Stimulated activated CD4-positive, alpha-beta T cell treated with anti-CD3 and anti-CD28 coated beads, Interleukin-1b, Interleukin-23, amount 100 ng/mL, for 4 hours (primary cell): ENCODE results near the gene ADGRG3.
A peak's percentile ranks its signal among the peaks of the same experiment; 100 is the strongest.
"Not testable (repeated sequence)": the region's sequence is repeated elsewhere in the genome, so short reads cannot be mapped to it uniquely, and the experiment has no call there.

Source experiments
- DNase-seq, 2 donors: peaks; one replicate each; pipeline ENCODE4 v3.0.0-alpha.2; 2020; ENCODE audit warnings: low read depth in 2 of 2

ADGRG3 gene

GRCh38 chr16:57697896-57698537 is 29.9 kb downstream of the ADGRG3 start:
- no peak for DNase-seq

- no peak for DNase-seq
Observed at GRCh38 chr16:57698812-57699405, 30.8 kb downstream of the ADGRG3 start.

DNA sequence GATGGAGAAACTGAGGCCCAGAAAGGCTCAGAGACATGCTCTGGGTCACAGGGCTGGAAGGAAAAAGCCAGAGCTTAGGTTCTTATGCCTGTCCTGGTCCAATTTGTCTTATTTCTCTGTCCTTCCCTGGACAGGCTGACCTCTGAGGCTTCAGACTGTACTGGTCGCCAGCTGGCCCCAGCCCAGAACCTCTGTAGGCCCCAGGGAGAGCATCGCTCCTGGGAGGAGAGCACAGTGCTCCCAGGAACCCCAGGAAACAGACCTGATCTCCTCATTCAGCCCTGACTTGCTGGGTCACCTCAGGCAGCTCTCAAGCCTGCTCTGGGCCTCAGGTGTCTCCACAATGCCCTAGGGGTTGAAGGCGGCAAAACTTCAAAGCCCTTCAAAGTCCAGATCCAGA is 31.4 kb downstream of the ADGRG3 start:
- DNase-seq: no peak

DNA sequence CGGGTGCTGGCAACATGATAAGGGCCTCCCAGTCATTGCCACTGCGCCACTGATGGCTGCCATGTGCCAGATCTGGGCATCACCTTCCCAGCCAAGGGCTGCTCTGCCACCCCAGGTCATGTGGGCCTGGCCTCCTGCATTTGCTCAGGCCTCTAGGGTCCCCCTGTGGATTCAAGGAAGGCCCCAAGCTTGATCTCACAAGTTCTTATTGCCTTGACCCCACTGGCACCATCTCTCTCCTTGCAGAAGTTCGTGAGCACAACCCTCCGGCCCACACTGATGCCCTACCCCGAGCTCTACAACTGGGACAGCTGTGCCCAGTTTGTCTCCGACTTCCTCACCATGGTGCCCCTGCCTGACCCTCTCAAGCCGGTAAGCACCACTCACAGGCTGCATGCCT is 31.8 kb downstream of the ADGRG3 start:
- DNase-seq: no peak

DNA sequence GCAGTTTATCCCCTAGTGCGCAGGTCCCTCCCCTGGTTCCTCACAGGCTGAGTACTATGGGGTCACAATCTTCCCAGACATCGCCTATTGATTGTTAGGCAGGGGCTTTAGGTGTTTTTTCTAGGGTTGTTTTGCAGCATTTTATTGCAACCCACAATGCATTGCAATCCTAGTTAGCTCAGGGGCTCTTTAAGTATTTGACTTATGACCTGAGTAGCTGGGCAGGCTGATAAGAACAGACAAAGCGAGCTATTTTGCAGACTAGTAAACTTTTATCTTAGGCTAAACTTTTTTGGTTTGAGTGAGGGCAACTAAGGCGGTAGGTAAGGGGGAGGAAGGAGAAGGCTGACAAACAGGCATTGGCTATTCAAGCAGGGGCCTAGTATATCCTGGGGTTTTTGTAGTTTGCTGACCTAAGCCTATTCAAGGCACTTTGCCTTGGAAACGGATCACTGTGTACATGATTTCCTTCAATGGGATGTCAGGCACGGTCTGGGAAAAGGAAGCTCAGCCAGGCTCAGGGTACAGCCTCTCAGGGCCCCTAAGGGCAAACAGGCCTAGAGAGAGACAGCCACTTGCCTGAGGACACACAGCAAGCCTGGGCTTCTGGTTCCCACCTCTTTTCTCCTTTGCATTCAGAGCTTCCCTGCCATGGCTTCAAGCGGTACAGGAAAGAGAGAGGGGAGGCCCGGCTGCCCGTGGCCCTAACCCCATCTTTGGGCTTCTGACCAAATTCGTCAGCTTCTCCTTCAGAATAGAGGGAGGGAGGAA is 32.9 kb downstream of the ADGRG3 start:
- no peak for DNase-seq

- DNase-seq: no peak
Observed at GRCh38 chr16:57701759-57702371, 33.8 kb downstream of the ADGRG3 start.

GRCh38 chr16:57703416-57704010 is 35.4 kb downstream of the ADGRG3 start:
- DNase-seq: no peak

- DNase-seq: no peak
Observed at GRCh38 chr16:57704011-57704904, 36.2 kb downstream of the ADGRG3 start.

DNA sequence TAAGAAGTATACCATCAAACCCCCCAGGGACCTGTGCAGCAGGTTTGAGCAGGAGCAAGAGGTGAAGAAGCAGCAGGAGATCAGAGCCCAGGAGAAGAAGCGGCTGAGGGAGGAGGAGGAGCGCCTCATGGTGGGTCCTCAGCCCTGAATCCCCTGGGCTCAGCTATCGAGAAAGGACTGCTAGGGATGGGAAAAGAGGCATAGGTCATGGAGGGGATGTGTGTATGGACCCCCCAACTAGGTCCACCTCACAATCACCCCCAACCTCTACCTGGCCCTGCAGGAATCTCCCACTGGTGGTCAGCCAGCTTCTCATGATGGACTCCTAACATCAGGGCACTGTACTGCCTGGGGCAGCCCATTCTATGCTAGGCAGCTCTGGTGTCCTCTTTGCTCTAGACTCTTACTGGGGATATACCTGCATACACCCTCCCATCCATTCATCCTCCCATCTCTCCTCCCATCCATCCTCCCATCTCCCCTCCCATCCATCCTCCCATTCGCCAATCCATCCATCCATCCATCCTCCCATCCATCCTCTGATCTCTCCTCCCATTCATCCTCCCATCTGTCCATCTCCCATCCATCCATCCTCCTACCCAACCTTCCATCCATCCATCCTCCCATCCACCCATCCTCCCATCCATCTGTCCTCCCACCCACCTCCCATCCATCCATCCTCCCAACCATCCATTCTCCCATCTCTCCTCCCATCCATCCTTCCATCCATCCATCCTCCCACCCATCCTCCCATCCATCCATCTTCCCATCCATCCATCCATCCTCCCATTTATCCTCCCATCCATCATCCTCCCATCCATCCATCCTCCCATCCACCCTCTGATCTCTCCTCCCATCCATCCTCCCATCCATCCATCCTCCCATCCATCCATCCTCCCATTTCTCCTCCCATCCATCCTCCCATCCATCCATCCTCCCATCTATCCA is 37.1 kb downstream of the ADGRG3 start:
- DNase-seq: no peak

DNA sequence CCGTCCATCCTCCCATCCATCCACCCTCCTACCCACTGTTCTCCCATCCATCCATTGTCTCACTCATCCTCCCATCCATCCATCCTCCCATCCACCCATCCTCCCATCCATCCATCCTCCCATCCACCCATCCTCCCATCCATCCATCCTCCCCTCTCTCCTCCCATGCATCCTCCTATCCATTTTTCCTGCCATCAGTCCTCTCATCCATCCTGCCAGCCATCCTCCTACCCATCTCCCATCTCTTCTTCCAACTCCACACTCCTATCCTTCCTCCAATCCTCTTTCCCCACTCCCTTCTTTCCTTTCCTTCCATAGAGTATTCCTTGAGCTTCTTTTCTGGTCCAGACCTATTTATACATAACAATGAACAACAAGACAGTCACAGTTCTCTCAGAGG is 38.6 kb downstream of the ADGRG3 start:
- no peak for DNase-seq

DNA sequence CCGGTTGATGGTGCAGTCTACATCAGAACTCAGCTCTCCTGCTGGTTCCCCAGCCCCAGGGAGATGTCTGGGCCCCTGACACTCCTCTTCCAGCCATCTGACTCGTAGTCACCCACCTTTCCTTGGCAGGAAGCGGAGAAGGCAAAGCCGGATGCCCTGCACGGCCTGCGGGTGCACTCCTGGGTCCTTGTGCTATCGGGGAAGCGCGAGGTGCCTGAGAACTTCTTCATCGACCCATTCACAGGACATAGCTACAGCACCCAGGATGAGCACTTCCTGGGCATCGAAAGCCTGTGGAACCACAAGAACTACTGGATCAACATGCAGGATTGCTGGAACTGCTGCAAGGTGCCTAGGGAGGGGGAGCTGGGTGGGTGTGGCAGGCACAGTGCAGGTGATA is 39.2 kb downstream of the ADGRG3 start:
- DNase-seq: no peak

DNA sequence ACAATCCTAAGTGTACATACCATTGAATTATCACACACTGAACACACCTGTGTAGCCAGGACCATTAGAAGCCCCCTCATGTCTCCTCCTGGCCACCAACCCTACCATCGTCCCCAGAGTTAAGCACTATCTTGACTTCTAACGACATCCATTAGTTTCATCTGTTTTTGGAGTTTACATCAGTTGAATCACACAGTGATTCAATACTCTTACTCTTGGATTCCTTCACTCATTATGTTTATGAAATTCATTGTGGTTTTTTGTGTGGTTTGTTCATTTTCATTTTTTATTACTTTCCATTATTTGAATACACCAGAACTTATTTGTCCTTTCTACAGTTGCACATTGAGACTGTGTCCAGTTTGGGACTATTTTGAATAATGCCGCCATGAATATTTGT is 40.1 kb downstream of the ADGRG3 start:
- no peak for DNase-seq

DNA sequence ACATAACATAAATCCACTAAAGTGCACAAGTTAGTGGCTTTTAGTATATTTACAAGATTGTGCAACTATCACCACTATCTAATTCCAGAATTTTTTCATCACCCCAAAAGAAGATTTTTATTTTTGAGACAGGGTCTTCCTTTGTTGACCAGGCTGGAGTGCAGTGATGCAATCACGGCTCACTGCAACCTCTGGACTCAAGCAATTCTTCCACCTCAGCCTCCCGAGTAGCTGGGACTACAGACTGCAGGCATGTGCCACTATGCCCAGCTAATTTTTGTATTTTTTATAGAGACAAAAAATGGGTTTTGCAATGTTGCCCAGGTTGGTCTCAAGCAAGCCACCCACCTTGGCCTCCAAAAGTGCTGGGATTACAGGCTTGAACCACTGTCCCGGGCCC is 41.6 kb downstream of the ADGRG3 start:
- no peak for DNase-seq

DNA sequence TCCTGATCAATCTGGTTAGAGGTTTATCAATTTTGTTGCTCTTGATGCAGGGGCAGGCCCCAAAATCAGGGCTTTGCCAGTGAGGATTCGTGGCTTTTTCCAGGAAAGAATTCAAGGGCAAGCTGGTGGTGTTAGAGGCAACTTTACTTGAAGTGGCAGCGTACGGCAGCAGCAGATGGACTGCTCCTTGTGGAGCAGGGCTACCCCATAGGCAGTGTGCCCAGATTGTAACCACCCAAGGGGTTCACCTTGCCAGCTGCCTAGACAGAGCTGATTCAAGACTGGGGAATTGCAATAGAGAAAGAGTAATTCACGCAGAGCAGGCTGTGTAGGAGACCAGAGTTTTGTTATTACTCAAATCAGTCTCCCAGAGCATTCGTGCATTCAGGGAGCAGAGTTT is 43.2 kb downstream of the ADGRG3 start:
- no peak for DNase-seq

DNA sequence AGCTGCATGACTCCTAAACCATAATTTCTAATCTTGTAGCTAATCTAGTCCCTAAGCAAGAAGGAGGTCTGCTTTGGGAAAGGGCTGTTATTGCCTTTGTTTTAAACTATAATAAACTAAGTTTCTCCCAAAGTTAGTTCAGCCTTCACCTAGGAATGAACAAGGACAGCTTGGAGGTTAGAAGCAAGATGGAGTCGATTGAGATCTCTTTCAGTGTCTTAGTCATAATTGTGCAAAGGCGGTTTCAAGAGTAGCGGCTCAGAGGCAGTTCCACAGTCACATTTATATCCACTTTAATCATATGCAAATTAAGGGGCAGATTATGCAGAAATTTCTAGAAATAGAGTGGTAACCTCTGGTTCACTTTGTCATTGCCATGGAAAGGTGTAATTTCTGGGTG is 43.9 kb downstream of the ADGRG3 start:
- DNase-seq: no peak

- DNase-seq: not testable (repeated sequence)
Observed at GRCh38 chr16:57712569-57712968, 44.5 kb downstream of the ADGRG3 start.

GRCh38 chr16:57713596-57713995 is 45.5 kb downstream of the ADGRG3 start:
- no peak for DNase-seq

GRCh38 chr16:57714047-57714446 is 45.9 kb downstream of the ADGRG3 start:
- DNase-seq: no peak

GRCh38 chr16:57720142-57720575 is 52.1 kb downstream of the ADGRG3 start:
- DNase-seq: peak in 1 of 2 donors; percentile 27
